Upper lobe of right lung (tissue), 1 donor: ENCODE results near the gene FUT7. TPM values are rescaled to one million over a fixed set of nuclear protein-coding genes. Genes with fewer than 3 reads are reported as not detected.

Experiments
- ATAC-seq: fragments of 200-7000 bp; cut with Tn5 transposase; one replicate; pipeline ENCODE4 v1.9.1; 2020; ENCODE audit warnings: mild to moderate bottlenecking, moderate library complexity
- DNase-seq: peaks from one replicate; pipeline ENCODE4 v3.0.0-alpha.2; 2020
- H3K27ac ChIP-seq: fragments of 200-600 bp; one replicate; pipeline ENCODE4 v1.8.0; 2022
- H3K27me3 ChIP-seq: fragments of 200-600 bp; one replicate; pipeline ENCODE4 v1.8.0; 2022; ENCODE audit warnings: mild to moderate bottlenecking
- H3K36me3 ChIP-seq: fragments of 200-600 bp; one replicate; pipeline ENCODE4 v1.8.0; 2022
- H3K4me1 ChIP-seq: fragments of 200-600 bp; one replicate; pipeline ENCODE4 v1.8.0; 2022
- H3K4me3 ChIP-seq: fragments of 200-600 bp; one replicate; pipeline ENCODE4 v1.8.0; 2022; ENCODE audit warnings: mild to moderate bottlenecking
- H3K9me3 ChIP-seq: fragments of 200-600 bp; one replicate; pipeline ENCODE4 v1.8.0; 2022
- intact Hi-C: fragments of 100-400 bp; cut with DNase I; formaldehyde crosslinking; loops from one replicate; pipeline ENCODE4 v1.11.0; 2022
- long read RNA-seq: library from polyadenylated mRNA; unstranded; transcript quantifications from one replicate; pipeline ENCODE4 v2.0.0, GENCODE V29; 2021
- total RNA-seq: library from RNA; stranded (reverse); fragmentation: NEBNext Ultra II Directional; extraction: Animal tissue kit (Norgen Biotek cat#: 25700); gene quantifications from one replicate; pipeline ENCODE4 v1.2.1, GENCODE V29; 2021
- TF ChIP-seq, protein P1 (sequence below): fragments of 200-600 bp; IDR thresholded peaks from one replicate; pipeline ENCODE4 v1.8.0; 2022; ENCODE audit warnings: antibody characterized with exemption
- donor health status: DM: no; HTN: yes; CAD: no; lungs with severe emphysema.

The FUT7 gene, protein sequence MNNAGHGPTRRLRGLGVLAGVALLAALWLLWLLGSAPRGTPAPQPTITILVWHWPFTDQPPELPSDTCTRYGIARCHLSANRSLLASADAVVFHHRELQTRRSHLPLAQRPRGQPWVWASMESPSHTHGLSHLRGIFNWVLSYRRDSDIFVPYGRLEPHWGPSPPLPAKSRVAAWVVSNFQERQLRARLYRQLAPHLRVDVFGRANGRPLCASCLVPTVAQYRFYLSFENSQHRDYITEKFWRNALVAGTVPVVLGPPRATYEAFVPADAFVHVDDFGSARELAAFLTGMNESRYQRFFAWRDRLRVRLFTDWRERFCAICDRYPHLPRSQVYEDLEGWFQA
- total RNA-seq, result 0.81 TPM
- long read RNA-seq, partial matches to known transcripts, result 2 of 4 reads
- long read RNA-seq, other reads (novel, unspliced or antisense), result 0 of 4 reads

DNA sequence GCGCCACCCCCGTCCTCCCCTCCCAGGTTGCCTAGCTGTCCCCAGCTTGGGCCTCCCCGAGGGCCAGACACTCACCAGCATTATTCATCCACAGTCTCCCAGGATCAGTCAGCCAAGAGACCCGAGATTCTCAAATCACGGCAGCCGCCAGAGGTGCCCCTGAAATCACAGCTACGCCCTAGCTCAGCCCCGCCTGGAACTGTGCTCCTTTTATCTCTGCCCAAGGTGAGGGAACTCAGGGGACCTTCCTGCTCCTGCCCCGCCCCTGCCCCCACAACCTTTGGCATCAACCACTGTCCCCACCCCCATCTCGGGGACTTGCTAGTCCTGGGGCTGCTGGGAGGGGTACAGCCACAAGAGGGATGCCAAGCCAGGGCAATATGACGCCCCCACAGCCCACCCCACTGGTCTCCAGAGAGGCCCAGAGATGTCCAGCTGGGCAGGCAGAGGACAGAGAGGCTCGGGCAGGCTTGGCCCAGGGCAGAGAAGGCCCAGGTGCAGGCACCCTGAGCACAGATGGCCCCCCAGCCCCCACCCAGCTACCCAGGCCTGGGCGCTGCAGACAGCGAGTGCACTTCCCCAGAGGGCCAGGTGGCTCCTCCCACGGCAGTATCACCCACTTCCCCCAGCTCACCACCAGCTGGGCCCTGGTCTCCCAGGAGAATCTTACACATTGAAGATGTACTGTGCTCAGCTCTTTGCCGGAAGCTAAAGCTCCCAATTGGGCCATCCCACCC, at the start of gene FUT7:
TSS of gene FUT7 (minus strand) at position 185 of the 737 bp plus-strand sequence. CDS start at position 88, 97 bp downstream.
- peak; percentile 71 for DNase-seq

DNA sequence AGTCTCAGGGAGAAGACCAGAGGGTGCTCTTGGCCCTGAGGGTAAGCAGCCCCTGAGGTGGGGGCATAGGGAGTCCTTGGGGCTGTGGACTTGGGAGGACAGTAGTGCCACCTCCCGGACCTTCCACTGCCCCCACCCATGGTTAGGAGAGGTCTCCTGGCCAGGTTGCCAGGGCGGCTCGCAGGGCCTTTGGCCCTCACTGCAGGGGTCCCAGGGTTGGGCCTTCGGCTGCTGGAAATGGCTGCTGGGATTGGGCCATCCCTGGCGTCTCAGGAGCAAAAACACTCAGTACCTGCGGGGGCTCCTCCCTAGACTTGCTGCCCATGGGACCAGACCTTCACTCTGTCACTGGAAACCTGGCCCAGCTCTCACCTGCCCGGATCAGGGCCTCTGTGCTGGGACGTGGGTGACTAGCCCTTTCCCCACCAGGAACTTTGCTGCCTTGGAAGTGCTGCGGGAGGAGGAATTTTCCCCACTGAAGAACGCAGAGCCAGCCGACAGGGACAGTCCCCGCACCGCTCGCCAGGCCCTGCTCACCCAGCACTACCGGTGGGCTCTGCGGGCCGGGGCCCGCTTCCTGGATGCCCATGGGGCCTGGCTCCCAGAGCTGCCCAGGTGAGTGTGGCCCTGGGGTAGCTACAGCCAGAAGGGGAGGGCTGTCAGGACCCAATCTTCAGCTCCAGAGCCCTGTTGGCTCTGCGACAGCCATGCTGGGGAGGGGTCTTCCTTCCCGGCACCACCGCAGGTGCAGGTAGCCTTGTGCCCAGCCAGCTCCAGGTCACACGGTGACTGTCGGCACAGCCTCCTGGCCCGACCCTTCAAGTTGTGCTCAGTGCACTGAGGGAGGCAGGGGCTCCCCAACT, 48.6 kb upstream of the FUT7 start:
- TF ChIP-seq, protein P1, sequence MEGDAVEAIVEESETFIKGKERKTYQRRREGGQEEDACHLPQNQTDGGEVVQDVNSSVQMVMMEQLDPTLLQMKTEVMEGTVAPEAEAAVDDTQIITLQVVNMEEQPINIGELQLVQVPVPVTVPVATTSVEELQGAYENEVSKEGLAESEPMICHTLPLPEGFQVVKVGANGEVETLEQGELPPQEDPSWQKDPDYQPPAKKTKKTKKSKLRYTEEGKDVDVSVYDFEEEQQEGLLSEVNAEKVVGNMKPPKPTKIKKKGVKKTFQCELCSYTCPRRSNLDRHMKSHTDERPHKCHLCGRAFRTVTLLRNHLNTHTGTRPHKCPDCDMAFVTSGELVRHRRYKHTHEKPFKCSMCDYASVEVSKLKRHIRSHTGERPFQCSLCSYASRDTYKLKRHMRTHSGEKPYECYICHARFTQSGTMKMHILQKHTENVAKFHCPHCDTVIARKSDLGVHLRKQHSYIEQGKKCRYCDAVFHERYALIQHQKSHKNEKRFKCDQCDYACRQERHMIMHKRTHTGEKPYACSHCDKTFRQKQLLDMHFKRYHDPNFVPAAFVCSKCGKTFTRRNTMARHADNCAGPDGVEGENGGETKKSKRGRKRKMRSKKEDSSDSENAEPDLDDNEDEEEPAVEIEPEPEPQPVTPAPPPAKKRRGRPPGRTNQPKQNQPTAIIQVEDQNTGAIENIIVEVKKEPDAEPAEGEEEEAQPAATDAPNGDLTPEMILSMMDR, result no peak
- DNase-seq, result no peak
- Histone ChIP-seq H3K9me3 (no peaks in the 10 kb centered on the region), H3K4me1 (peaks cover 16% of the 10 kb centered on the region), H3K4me3 (no peak overlapping the region), H3K27ac (no peak overlapping the region), H3K36me3 (peaks cover 44% of the 10 kb centered on the region), H3K27me3 (no peaks in the 10 kb centered on the region)
- ATAC-seq, result no peak
- intact Hi-C loops, result no loop called here

More for the DNA sequence above, at the start of gene FUT7:
- H3K4me1 ChIP-seq, result peaks cover 40% of the 10 kb centered on the region
- H3K27ac ChIP-seq, result peak within 1 kb of the TSS; percentile 36
- ATAC-seq, result no peak
- no peaks in the 10 kb centered on the region for H3K36me3 ChIP-seq
- TF ChIP-seq, protein P1, result no peak
- H3K4me3 ChIP-seq, result peak within 1 kb of the TSS; percentile 8
- intact Hi-C loops, result loop anchor here (5.0 to 10.0 kb wide), 2 partner anchors 87 to 245 kb away; partner anchors contain the start of genes C8G and FBXW5
- no peaks in the 10 kb centered on the region for H3K9me3 ChIP-seq
- H3K27me3 ChIP-seq, result no peaks in the 10 kb centered on the region

DNA sequence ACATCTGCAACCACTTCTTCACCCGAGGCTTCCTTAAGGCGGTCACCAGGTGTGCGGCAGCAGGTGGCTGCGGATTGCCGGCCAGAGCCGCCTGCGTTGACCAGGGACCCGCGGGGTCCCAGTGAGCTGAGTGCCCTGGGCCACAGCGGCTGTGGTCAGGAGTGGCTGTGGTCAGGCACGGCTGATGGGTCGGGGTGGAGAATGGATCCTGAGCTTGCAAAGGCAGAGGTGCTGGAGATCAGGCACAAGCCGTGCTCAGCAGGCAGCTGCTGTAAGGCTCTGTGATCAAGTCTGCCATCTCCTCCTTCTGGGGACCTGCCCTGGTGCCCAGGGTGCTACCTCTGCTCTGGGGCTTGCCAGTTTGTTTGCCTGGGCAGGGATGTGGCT, 47.5 kb upstream of the FUT7 start:
- intact Hi-C loops, result no loop called here
- no peak for DNase-seq
- no peaks in the 10 kb centered on the region for H3K9me3 ChIP-seq

DNA sequence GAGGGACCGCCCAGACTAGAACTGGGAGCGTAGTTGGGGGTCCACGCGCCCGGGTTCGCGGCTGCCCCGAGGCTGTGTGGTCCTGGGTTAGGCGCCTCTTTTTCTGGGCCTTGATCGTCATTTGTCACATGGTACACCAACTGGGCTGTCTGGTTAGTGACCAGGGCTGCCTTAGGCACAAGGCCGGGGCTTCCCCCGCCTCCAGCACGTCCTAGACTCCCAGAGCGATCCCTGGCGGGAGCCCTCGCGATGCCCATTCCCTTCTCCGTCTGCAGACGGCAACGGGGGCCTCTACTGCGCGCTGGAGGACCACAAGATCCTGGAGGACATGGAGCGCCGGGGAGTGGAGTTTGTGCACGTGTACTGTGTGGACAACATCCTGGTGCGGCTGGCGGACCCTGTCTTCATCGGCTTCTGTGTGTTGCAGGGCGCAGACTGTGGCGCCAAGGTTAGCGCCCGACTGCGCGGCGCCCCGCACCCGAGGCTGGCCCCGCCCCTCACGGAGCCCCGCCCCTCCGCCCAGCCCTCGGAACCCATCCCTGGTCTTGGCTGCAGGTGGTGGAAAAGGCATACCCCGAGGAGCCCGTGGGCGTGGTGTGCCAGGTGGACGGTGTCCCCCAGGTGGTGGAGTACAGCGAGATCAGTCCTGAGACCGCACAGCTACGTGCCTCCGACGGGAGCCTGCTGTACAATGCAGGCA, 47.0 kb upstream of the FUT7 start:
- TF ChIP-seq, protein P1, result no peak
- no peak overlapping the region for H3K27ac ChIP-seq
- ATAC-seq (no peak), DNase-seq (peak; percentile 65)
- peaks cover 44% of the 10 kb centered on the region for H3K36me3 ChIP-seq
- intact Hi-C loops, result no loop called here
- peaks cover 14% of the 10 kb centered on the region for H3K4me1 ChIP-seq
- H3K9me3 ChIP-seq, result no peaks in the 10 kb centered on the region
- peak overlapping the region; percentile 64 for H3K4me3 ChIP-seq
- H3K27me3 ChIP-seq, result no peaks in the 10 kb centered on the region

More for the DNA sequence above, 47.5 kb upstream of the FUT7 start:
- Histone ChIP-seq H3K4me3 (no peak overlapping the region), H3K4me1 (peaks cover 14% of the 10 kb centered on the region), H3K27ac (no peak overlapping the region), H3K27me3 (no peaks in the 10 kb centered on the region), H3K36me3 (peaks cover 44% of the 10 kb centered on the region)
- no peak for ATAC-seq
- TF ChIP-seq, protein P1, result no peak
